Choroid plexus epithelial cell (primary cell): ENCODE results near the gene RALGPS1.

ENCODE experiments used
- DNase-seq: peaks from one replicate; pipeline ENCODE4 v3.0.0-alpha.2; 2010; ENCODE audit warnings: low read depth
- H3K4me3 ChIP-seq: 2 replicates; pipeline ENCODE4 v1.5.1; 2011; ENCODE audit warnings: low read depth, mild to moderate bottlenecking, control low read depth, low read length, moderate library complexity
- CTCF ChIP-seq: conservative IDR thresholded peaks from 2 replicates; pipeline ENCODE4 v1.5.1; 2011; ENCODE audit warnings: low read depth, mild to moderate bottlenecking, control low read depth, inconsistent platforms, low read length, moderate library complexity

Gene RALGPS1

GRCh38 chr9:127175764-127176163 lies 261.2 kb downstream of the RALGPS1 start:
- no peak for TF ChIP-seq CTCF
- no peak for DNase-seq
- H3K4me3 ChIP-seq = no peak overlapping the region

GRCh38 chr9:127176631-127177030 lies 262.0 kb downstream of the RALGPS1 start:
- no peak for TF ChIP-seq CTCF
- DNase-seq = no peak
- no peak overlapping the region for H3K4me3 ChIP-seq

- TF ChIP-seq CTCF = no peak
- H3K4me3 ChIP-seq = no peak overlapping the region
- DNase-seq = no peak
Measured at GRCh38 chr9:127177231-127177630, 262.6 kb downstream of the RALGPS1 start.

GRCh38 chr9:127177665-127178265 lies 263.2 kb downstream of the RALGPS1 start:
- no peak overlapping the region for H3K4me3 ChIP-seq
- TF ChIP-seq CTCF = no peak
- DNase-seq = no peak

GRCh38 chr9:127178686-127179632 lies 264.4 kb downstream of the RALGPS1 start:
- no peak for DNase-seq
- no peak overlapping the region for H3K4me3 ChIP-seq
- TF ChIP-seq CTCF = no peak

GRCh38 chr9:127179633-127180441 lies 265.3 kb downstream of the RALGPS1 start:
- DNase-seq = peak; percentile 47
- no peak for TF ChIP-seq CTCF
- no peak overlapping the region for H3K4me3 ChIP-seq
